RKO (cell line): Measurements from ENCODE around the gene FSCN2.
"Not testable (repeated sequence)": the region's sequence is repeated elsewhere in the genome, so short reads cannot be mapped to it uniquely, and the experiment has no call there.

Source experiments
- DNase-seq: peaks from one replicate; pipeline ENCODE4 v3.0.0-alpha.2; 2016; ENCODE audit warnings: low spot score

FSCN2 gene

DNA sequence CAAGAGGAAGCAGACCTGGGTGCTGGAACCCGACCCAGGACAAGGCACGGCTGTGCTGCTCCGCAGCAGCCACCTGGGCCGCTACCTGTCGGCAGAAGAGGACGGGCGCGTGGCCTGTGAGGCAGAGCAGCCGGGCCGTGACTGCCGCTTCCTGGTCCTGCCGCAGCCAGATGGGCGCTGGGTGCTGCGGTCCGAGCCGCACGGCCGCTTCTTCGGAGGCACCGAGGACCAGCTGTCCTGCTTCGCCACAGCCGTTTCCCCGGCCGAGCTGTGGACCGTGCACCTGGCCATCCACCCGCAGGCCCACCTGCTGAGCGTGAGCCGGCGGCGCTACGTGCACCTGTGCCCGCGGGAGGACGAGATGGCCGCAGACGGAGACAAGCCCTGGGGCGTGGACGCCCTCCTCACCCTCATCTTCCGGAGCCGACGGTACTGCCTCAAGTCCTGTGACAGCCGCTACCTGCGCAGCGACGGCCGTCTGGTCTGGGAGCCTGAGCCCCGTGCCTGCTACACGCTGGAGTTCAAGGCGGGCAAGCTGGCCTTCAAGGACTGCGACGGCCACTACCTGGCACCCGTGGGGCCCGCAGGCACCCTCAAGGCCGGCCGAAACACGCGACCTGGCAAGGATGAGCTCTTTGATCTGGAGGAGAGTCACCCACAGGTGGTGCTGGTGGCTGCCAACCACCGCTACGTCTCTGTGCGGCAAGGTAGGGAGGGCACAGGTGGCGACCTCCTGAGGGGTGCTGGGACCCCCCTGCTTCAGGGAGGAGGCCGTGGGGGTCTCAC is 667 bp downstream of the FSCN2 start:
- no peak for DNase-seq

DNA sequence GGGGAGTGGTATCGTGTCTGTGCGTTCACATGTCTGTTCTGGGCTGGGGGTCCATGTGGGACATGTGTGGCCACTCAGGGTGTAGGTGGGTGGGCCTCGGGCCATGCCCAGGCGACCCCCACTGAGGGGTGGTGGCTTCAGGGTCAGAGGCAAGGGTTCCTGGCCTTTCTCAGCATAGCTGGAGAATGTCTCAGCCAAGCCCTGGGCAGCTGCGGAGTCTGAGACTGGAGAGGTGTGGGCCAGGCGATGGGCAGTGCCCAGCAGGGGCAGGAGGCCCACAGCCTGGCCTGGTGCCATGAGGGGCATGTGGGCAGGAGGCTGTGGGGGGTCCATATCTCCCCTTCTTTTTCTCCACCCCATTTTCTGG is 1.2 kb downstream of the FSCN2 start:
- no peak for DNase-seq

DNA sequence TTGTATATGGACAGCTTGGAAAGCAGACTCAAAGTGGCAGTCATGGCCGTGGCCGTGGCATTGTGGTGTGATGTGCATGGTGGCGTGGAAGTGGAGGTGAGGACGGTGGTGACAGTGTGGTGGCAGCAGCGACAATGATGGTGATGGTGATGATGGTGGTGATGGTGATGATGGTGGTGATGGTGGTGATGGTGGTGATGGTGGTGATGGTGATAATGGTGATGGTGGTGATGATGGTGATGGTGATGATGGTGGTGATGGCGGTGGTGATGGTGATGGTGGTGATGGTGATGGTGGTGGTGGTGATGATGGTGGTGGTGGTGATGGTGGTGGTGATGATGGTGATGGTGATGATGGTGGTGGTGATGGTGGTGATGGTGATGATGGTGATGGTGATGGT is 2.8 kb downstream of the FSCN2 start:
- not testable (repeated sequence) for DNase-seq

DNA sequence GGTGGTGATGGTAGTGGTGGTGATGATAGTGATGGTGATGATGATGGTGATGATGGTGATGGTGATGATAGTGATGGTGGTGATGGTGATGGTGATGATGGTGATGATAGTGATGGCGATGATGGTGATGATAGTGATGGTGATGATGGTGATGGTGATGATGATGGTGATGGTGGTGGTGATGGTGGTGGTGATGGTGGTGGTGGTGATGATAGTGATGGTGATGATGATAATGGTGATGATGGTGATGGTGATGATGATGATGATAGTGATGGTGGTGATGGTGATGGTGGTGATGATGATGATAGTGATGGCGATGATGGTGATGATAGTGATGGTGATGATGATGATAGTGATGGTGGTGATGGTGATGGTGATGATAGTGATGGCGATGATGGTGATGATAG is 3.8 kb downstream of the FSCN2 start:
- not testable (repeated sequence) for DNase-seq

DNA sequence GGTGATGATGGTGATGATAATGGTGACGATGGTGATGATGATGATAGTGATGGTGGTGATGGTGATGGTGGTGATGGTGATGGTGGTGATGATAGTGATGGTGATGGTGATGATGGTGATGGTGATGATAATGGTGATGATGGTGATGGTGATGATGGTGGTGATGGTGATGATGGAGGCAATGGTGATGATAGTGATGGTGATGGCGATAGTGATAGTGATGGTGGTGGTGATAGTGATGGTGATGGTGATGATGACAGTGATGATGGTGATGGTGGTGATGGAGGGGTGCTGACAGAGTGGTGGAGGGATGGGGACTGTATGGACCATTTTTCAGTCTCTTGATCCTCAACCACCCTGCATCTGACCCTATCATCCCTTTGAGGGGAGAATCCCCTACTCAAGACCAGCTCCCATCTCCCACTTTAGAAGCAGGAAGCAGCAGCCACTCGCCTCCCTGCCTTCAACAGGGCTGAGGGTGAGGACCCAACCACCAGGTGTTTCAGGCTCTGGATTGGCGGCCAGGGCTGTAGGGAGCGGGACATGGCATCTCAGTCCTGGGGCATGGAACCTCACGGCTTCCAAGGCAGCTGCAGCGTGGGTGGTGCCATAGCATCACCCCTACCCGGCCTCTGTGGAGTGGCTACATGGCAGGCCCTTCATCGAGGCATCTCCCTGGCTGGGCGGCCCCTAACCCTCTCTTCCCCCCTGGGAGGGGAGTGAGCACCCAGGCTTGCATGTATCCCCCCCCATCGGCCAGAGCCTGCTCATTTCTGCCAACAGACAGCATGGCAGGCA is 4.5 kb downstream of the FSCN2 start:
- DNase-seq = no peak

DNA sequence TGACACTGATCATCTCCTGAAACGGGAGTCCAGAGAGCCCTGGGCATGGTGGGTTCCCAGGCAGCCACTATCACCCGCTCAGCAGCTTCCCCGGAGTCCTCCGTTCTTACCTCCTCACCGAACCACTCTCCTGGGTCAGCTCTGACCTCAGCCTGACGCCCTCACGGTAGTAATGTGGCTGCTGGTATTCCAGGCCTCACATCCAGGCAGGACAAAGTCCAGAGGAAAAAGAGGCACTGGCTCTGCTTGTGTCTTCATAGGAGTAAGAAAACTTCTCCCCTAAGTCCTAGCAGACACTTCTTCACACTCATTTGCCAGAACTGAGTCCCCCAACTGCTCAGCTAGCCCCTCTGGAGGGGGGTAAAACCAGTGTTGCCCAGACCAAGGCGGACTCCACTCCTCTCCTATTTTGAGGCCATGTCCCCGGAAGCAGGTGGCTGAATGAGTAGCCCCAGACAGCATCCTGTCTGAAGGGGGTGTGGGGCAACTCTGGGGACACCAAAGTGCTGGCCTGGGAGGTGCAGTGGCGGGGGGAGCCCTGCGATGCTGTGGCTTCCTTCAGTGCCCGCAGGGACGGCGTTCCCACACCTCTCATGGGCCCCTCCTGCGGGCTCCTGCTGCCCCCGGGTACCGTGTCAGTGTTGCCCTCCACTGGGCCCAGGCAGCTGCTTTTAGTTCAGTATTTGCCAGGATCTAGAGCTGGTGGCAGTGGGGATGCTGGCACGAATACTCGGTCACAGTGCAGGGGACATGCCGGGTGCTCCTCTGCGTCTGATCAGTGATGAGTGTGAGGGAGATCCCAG is 5.4 kb downstream of the FSCN2 start:
- peak; percentile 38 for DNase-seq

DNA sequence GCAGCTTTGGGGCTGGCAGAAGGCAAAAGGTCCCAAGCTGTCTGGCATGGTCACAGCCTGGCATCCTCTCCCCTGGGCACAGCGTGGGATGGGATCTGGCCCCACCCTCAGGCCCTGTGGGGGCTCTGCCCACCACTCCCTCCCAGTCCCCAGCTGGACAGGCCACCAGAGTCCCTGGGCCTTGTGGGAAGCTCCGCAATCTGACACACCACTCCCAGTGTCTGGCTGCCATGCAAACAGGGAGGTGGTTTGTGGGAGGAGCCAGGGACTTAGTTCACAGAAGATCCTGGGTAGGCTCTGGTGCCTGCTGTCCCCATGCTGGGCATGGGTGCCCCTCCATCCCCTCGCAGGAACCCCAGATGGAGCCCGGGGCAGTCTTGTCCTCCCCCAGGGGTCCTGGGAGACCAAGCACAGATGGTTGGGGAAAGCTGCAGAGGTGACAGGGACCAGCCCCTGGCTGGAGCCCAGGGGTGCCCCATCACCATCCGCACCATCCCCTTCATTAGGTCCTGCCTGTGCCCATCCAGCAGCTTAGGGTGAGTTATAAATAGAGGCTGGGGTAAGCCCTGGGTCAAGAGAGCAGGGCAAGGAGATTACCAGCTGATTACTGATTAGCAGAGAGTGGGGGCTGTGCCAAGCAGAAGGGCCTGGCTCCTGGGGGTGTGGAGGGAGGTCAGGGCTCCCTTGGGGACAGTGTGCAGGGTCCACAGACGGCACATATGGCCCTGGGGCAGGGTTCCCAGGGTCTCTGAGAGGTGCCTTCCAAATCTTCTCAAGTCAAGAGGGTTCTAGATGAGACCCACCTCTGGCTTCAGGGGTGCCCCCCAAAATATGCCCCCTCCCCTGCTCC is 6.2 kb downstream of the FSCN2 start:
- no peak for DNase-seq

DNA sequence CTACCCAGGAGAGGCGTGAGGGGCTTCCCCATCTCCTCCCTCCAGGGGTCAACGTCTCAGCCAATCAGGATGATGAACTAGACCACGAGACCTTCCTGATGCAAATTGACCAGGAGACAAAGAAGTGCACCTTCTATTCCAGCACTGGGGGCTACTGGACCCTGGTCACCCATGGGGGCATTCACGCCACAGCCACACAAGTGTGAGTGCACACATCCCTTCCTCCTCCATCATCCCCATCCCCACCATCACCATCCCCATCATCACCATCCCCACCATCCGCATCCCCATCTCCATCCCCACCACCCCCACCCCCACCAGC is 6.8 kb downstream of the FSCN2 start:
- DNase-seq = no peak

DNA sequence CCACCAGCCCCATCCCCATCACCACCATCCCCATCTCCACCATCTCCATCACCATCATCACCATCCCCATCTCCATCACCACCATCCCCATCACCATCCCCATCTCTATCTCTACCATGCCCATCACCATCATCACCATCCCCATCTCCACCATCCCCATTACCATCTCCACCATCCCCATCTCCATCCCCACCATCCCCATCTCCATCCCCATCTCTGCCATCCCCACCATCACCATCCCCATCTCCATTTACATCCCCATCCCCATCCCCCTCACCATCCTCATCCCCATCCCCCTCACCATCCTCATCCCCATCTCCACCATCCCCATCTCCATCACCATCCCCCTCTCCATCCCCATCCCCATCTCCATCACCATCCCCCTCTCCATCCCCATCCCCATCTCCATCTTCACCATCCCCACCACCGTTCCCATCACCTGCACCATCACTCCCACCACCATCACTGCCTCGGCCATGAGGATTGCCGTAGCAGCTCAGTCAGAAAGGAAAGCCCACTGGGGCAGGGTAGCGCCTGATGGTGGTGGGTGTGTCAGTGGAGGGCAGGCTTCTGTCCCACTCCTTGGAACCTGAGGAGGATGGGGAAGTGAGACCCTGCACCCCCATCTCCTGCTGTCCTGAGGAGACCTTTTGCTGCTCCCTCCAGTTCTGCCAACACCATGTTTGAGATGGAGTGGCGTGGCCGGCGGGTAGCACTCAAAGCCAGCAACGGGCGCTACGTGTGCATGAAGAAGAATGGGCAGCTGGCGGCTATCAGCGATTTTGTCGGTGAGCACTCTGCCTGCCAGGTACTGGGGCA is 7.5 kb downstream of the FSCN2 start:
- DNase-seq = no peak

DNA sequence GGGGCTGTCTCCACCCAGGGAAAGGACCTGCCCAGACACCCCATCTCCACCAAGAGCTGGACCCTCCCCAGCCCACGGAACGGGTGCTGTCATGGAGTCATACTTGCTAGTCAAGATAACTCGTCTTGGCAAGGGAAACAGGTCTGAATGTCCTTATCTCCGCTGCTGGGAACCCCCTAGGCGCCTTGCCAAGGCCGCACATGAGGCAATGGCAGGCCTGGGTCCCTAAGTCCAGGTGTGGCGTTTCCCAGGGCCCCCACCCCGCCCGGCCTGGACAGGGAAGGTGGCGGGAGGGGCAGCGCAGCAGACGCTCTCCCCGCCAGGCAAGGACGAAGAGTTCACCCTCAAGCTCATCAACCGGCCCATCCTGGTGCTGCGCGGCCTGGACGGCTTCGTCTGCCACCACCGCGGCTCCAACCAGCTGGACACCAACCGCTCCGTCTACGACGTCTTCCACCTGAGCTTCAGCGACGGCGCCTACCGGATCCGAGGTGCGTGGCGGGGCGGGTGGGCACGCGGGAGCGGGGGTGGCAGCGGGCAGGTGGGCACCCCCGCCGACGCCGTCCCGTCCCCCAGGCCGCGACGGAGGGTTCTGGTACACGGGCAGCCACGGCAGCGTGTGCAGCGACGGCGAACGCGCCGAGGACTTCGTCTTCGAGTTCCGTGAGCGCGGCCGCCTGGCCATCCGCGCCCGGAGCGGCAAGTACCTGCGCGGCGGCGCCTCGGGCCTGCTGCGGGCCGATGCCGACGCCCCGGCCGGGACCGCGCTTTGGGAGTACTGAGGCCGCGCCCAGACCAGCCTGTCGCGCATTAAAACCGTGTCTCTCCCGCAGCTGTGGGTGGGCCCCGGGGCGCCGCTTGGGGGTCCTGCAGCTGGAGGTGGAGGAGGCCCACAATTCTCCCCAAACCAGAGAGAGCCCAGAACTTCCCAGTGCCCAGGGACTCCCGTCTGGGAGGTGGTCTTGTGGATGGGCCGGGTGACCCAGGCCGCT is 8.4 kb downstream of the FSCN2 start:
- no peak for DNase-seq

DNA sequence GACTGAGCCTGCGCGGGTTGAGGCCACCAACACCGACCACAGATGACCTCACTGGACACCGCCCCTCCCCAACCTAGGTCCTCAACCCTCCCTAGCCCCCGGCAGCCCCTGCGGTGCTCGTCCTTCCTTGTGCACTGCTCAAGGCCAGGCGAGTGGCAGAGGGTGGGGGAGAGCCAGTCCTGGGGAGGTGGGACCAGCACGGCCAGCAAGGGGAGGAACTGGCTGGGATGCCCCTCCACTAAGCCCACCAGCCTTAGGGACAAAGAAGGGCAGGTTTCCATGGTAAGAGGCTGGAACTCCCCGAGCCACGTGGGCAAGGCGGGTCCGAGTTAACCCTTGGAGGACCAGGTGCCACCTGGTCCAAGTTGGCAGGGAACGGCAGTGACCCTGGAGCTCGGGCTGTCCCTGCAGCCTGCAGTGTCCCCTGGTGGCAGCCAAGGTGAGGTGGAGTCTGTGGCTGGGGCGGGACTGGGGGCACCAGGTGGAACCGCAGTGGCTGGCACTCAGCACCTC is 9.2 kb downstream of the FSCN2 start:
- DNase-seq = no peak

DNA sequence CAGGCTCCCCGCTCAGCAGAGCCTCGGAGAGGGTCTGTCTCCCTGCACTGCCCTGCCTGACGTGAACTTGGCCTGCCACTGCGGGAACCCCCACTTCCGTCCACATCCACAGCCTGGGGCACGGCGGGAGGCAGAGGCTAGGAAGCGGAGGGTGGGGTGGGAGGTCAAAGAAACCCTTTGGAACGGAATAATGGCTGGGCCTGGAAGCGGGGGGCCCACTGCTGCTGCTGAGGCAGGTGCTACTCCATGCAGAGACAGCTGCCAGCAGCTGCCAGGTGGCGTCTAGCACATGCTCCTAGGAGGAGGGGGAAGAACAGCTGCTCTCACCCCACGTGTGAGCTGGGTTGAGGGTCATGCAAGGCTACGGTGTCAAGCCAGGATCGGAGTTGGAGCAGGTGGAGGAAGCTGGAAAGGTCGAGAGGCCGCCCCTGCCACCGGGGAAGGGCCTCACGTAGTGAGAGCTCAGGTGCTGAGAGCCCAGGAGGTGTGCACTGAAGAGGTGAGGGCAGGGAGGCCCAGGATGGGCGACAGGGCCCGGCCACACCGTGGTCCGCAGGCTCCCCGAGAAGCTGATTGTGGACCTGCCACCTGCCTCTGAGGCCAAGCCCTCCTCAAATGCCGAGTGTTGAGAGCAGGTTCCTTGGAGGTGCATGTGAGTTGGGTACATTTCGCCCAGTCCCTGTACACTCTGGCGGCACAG is 9.8 kb downstream of the FSCN2 start:
- no peak for DNase-seq

DNA sequence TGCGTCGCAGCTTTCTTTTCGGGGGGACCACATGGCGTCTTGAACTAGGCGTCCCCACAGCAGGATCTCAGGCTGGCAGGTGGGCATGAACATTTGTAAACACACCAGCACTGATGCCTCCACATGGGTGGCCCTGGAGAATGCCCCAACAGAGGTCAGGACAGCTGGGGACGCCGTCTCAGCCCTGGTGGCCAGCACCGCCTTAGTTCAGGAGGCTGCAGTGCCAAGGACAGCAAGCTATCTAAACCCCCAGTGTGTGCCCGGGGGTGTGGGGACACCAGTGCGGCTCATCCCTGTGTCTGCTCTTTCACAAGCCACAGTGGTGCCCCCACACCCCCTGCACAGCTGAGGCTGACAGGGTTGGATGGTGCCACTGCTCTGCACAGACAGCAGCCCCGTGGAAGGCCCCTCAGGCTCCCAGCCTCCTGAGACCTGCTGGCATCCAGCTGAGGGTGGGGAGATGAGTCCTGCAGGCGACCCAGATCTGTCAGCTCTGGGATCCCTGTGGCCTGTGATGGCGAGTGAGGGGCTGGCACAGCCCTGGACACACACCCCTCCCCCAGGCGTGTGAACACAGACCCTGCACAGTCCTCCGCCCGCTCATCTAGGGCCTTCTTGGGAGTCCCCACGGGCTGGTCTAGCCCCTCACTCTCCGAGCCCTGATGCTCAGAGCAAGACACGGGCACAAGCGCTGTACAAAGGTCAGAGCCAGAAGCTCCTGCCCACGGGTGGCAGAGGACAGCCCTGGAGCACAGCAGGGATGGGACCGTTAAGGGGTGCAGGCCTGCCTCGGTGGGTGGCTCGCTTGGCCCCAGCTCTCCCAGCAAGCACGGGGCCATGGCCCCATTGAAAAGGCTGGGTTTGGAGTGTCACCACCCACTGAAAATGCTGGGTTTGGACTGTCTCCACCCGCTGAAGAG is 10.7 kb downstream of the FSCN2 start:
- no peak for DNase-seq

DNA sequence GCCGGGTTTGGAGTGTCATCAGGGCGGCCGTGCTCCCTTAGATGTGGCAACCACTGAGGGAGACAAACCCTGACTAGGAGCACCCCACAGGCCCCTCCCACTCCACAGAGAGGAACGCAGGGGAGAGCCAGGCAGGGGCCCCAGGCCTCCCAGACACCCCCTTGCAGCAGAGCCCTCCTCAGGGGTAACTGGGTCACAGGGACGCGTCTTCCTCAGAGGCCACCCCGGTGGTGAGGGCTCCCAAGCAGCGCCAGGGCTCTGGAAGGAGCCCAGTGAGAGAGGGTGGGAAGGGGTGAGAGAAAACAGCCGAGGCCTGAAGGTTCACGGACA is 11.4 kb downstream of the FSCN2 start:
- DNase-seq = no peak

DNA sequence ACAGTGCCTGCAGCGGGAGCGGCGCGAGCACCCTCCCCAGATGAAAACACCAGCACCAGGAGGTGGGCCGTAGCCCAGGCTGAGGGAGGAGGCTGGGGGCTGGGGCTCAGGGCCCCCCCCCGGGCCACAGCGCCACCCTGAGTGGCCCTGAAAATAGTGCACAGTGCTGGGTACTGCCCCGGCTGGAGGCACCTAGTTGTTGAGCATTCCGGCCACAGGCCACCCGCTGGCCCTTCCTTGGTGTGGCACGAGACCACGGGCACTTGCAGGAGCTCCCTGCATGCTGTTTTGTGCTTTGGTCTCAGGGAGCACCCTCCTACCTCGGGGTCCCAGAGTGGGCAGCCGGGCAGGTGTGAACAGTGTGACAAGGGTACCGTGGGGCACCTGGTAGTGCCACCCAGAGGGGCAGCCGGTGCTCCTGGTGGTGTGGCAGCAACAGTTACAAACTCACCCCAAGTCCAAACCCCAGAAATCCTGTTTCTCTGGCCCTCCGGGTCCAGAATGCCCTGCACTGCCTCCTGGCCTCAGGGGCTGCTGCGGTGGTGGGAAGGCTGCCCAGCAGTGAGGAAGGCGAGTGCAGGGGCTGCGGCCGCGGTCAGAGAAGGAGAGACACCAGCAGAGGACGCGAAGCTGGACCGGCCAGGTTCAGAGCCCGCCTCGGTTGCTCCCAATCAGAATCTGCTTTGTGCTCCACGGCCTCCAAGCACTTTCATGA is 11.9 kb downstream of the FSCN2 start:
- no peak for DNase-seq

DNA sequence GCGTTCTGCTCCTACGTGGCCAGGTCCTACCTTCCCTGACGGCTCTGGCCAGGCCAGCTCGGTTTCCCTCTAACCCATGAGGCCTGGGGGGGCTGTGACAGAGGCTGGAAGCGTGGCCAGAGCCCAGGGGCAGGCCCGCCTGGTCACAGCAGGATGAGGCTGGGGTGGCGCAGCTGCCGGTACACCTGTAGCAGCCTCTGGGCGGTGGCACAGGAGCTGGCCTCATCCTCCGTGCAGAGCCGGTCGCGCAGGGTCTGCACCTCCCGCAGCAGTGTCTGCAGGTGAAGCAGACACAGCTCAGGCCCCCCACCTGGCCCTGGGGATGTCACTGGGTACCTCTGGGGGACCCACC is 12.5 kb downstream of the FSCN2 start:
- no peak for DNase-seq

DNA sequence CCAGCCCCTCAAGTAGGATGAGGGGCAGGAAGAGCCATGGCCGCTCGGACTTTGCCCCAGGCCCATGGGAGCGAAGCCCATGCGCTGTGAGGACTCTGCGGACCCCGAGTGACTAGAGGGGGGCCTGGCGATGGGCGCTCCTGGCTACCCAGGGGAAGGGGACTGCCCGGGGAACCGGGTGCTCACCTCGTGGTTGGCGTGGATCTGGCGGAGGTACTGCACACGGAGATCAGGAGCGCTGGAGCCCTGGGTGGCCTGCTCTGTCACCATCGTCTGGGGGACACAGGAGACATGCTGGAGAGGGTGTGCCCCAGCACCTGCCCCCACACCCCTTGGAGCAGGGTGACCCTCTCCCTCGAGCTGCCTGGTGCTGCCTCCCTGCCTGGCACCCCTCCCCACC is 12.9 kb downstream of the FSCN2 start:
- DNase-seq = no peak
